Astrocyte of the cerebellum (primary cell): Measurements from ENCODE around the gene ANKLE2.

ENCODE experiments used
- DNase-seq: peaks from one replicate; pipeline ENCODE4 v3.0.0-alpha.2; 2011; ENCODE audit warnings: low read depth
- H3K4me3 ChIP-seq: 2 replicates; pipeline ENCODE4 v1.5.1; 2011; ENCODE audit warnings: mild to moderate bottlenecking, low read depth, low read length, moderate library complexity
- in situ Hi-C: cut with HindIII; loops from 2 replicates; pipeline ENCODE4 v1.10.0; 2017; ENCODE audit warnings: low sequenced_read_pairs
- TF ChIP-seq, protein P1 (sequence below): IDR thresholded peaks from 2 replicates; pipeline ENCODE4 v1.5.1; 2012; ENCODE audit warnings: low read length, low read depth, moderate library complexity, mild to moderate bottlenecking; ENCODE audit errors: missing control alignments

The ANKLE2 gene

DNA sequence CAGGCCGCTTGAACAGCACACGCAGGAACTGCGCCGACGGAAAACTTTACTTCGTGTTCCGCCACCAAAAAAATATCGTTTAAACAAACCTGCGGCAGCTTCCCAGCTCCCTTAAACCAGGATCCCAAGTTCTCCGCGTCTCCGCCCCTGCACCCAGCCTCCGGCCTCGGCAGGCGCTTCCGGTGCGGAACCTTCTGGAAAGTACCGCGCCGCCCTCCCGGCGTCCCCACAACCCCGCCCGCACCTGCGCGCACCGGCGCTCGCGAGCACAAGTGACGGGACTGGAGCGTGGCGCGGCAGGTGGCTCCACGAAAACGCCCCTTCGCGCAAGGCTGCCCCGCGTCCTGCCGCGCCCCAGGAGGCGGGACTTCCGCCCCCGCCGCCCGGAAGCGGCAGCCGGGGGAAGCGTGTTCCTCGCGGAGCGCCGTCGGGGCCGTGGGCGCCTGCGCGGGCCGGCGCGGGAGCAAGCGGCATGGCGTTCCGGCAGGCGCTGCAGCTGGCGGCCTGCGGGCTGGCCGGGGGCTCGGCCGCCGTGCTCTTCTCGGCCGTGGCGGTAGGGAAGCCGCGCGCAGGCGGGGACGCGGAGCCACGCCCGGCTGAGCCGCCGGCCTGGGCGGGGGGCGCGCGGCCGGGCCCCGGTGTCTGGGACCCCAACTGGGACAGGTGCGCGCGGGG, 51.1 kb downstream of the ANKLE2 start, which contains the start of gene PGAM5:
Gene PGAM5 (plus strand): TSS at position 438 of the 675 bp plus-strand sequence. CDS start 35 bp downstream, at position 473.
- peak within 1 kb of the TSS; percentile 91 for H3K4me3 ChIP-seq
- TF ChIP-seq, protein P1, sequence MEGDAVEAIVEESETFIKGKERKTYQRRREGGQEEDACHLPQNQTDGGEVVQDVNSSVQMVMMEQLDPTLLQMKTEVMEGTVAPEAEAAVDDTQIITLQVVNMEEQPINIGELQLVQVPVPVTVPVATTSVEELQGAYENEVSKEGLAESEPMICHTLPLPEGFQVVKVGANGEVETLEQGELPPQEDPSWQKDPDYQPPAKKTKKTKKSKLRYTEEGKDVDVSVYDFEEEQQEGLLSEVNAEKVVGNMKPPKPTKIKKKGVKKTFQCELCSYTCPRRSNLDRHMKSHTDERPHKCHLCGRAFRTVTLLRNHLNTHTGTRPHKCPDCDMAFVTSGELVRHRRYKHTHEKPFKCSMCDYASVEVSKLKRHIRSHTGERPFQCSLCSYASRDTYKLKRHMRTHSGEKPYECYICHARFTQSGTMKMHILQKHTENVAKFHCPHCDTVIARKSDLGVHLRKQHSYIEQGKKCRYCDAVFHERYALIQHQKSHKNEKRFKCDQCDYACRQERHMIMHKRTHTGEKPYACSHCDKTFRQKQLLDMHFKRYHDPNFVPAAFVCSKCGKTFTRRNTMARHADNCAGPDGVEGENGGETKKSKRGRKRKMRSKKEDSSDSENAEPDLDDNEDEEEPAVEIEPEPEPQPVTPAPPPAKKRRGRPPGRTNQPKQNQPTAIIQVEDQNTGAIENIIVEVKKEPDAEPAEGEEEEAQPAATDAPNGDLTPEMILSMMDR, result no peak
- in situ Hi-C loops, result no loop called here
- peak; percentile 40 for DNase-seq

DNA sequence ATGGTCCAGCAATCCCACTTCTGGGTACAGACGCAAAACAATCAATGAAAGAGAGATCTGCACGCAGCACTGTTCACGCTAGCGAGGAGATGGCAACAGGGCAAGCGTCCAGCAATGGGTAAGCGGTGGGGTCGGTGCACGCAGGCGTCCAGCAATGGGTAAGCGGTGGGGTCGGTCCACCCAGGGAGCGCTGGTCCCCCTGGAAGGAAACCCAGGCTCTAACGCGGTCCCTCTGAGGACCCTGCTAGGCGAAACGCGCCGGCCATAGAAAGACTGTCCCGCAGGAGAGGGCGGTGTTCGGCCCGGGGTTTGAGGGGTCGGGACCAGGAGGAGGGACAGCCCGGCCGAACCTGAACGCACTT, 51.6 kb downstream of the ANKLE2 start:
- no peak for DNase-seq
- in situ Hi-C loops, result no loop called here
- TF ChIP-seq, protein P1, result no peak
- H3K4me3 ChIP-seq, result peak overlapping the region; percentile 91

DNA sequence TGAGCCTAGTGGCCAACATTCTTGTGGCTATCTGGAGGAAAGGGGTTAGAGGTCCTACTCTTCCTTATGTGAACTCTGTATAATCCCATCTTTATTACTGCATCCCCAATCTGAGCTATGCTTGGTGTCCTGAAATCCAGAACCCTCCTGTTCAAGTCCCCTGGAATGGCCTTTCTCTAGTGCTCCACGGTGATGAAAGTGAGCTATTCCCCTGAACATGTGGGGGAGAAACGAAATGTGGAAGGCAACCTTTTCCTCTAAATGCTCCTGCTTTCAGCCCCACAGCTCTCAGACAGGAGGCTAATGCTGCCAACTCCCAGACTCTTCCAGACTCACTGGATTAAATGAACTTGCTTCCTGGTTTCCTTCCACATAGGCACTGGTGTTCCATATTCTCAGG, 53.5 kb downstream of the ANKLE2 start:
- H3K4me3 ChIP-seq, result no peak overlapping the region
- DNase-seq, result no peak
- TF ChIP-seq, protein P1, result no peak
- in situ Hi-C loops, result no loop called here

DNA sequence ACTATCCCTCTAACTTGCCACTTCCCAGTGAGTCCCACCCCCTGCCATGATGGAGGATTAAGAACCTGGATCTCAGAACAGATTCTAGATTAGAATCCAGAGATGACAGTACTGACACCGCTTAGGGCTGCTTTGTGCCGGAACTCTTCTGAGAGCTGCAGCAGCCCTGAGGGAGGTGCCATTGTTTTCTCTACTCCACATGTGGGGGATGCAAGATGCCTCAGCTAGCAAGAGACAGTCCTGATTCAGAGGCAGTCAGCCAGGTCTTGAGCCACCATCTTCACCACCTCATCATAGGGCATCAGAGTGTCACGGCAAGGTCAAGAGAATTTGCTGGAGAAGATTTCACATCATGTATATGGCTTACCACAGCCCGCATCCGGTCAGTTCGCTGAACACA, 54.4 kb downstream of the ANKLE2 start:
- TF ChIP-seq, protein P1, result no peak
- in situ Hi-C loops, result no loop called here
- no peak for DNase-seq
- H3K4me3 ChIP-seq, result no peak overlapping the region

DNA sequence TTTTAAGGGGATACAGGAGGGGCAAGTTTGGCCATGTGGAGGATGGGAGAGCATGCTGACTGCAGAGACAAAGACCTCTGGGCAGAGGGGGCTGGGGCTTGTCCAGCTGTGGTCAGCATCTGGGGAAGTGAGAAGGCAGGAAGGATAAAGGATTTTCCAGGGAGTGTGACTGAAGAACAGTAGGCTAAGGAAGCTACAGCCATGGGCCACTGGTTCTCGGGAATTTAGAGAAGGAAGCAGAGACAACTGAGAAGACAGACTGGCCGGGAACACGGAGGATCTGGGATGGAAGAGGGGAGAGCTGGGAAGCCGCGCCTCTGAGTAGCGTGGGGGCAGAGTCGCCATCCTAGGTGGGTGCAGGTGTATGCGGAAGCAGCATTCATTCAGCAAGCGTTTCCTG, 58.0 kb downstream of the ANKLE2 start:
- TF ChIP-seq, protein P1, result no peak
- DNase-seq, result no peak
- H3K4me3 ChIP-seq, result no peak overlapping the region
- in situ Hi-C loops, result no loop called here

DNA sequence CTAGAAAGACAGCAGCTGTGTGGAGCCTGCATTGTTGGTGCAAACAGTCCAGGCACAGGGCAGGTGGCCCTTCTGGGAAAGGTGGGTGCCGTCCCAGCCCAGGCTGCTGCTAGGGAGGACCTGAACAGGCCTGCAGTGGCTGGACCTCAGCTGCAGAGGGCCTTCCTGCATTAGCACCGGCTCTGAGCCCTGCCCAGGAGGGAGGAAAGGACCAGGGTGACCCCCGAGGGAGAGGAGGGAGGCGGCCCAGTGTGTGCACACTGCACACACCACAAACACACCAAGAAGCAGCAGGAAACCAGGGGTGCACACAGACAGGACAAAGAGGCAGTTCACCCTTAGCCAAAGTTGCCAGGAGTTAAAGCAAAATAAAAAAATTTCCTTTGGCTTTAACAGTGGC, 59.0 kb downstream of the ANKLE2 start:
- TF ChIP-seq, protein P1, result no peak
- in situ Hi-C loops, result no loop called here
- no peak overlapping the region for H3K4me3 ChIP-seq
- no peak for DNase-seq
